ENCODE data around the gene P2RX3.

DNA sequence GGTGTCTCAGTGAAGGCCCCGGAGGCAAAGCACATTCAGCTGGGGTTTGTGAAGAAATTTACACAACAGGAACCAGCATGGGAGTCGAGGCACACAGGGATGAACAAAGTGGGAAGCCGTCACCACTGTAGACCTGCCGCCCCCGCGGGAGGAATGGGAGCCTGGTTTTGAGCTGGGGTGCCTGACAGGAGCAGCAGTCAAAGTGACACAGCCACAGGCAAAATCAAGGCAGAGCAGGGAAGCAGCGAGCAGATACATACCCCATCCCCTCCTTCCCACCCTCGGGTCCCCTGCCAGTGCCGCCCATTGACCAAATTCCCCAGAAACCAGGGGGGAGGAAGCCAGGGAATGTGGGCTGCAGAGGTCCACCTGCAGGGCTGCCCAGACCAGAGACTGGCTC, 20.8 kb downstream of the P2RX3 start:
- TF ChIP-seq POLR2A (IDR thresholded peaks at IDR 0.05), result no peak
- TF ChIP-seq, protein P1, sequence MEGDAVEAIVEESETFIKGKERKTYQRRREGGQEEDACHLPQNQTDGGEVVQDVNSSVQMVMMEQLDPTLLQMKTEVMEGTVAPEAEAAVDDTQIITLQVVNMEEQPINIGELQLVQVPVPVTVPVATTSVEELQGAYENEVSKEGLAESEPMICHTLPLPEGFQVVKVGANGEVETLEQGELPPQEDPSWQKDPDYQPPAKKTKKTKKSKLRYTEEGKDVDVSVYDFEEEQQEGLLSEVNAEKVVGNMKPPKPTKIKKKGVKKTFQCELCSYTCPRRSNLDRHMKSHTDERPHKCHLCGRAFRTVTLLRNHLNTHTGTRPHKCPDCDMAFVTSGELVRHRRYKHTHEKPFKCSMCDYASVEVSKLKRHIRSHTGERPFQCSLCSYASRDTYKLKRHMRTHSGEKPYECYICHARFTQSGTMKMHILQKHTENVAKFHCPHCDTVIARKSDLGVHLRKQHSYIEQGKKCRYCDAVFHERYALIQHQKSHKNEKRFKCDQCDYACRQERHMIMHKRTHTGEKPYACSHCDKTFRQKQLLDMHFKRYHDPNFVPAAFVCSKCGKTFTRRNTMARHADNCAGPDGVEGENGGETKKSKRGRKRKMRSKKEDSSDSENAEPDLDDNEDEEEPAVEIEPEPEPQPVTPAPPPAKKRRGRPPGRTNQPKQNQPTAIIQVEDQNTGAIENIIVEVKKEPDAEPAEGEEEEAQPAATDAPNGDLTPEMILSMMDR (IDR thresholded peaks at IDR 0.05), result no peak

Data from tibial nerve (tissue), 3 donors.